ENCODE results near the gene TENM4. TPM values are rescaled to one million over a fixed set of nuclear protein-coding genes. Genes with fewer than 3 reads are reported as not detected.

Gene TENM4
- total RNA-seq, 2 donors from 2014 or later: 68.2 to 130 TPM

DNA sequence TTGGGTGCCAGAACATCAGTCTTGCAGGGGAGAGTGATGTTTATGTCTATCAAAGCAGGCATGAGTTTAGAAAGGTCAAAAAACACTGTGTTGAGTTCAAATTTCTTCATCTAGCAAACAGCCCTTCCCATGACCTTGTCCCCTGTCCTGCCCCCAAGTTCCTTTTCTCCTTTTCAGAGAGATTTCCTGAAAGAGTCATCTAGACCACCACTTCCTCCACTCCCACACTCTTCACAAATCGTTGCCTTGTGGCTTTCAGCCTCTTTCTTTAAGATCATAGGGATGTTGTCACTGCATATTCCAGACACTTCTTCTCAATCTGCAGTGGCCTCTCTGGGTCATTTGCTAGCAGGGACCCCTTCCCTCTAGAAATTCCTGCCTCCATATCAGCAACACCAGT, 290.5 kb downstream of the TENM4 start:
- no peak overlapping the region for H3K9ac ChIP-seq (ENCODE audit: extremely low read depth, low read length, poor library complexity, severe bottlenecking)
- Mint-ChIP-seq H3K9me3 (no peaks in the 10 kb centered on the region), H3K27me3 (ENCODE audit: insufficient read depth) (no peaks in the 10 kb centered on the region), H3K4me3 (no peak overlapping the region), H3K36me3 (ENCODE audit: low read depth) (peaks cover 12% of the 10 kb centered on the region), H3K27ac (no peak overlapping the region), H3K4me1 (no peaks in the 10 kb centered on the region)
- no peaks in the 10 kb centered on the region for H3K36me3 ChIP-seq (ENCODE audit: control insufficient read depth, insufficient read depth, low read length)
- no peak overlapping the region for H3K4me3 ChIP-seq (ENCODE audit: low read length)
- peak; percentile 15 for DNase-seq
- H3K27ac ChIP-seq (ENCODE audit: low read depth, low read length): no peak overlapping the region
- 63 to 89% methylated on average over 1 of the region's 1 CpG for WGBS, 2 experiments (ENCODE audit: insufficient coverage in 1 of 2, insufficient read length in 1 of 2)
- no peaks in the 10 kb centered on the region for H3K27me3 ChIP-seq (ENCODE audit: control insufficient read depth, insufficient read depth, low read length, poor library complexity, severe bottlenecking)
- no peaks in the 10 kb centered on the region for H3K9me3 ChIP-seq (ENCODE audit: control insufficient read depth, low read length)
- peaks cover 3% of the 10 kb centered on the region for H3K4me1 ChIP-seq (ENCODE audit: control insufficient read depth, insufficient read depth, low read length)
- TF ChIP-seq CTCF (conservative IDR thresholded peaks at IDR 0.05): no peak

DNA sequence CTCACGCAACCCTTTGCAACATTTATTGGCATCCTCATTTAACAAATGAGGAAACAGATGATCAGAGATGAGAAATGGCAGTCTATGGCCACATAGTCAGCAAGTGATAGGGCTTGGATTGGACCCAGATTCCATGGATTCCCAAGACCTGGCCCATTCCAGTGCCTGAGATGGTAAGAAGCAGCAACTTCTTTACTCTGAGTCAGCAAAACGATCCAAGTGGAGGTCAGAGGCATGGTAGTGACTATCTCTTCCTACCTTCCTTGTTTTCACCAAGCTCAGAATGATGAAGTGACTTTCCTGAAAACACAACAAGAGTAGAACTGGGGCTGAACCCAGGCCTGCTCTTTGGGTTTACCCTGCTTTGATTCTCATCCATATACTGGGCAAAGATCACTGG, 293.1 kb downstream of the TENM4 start:
- no peaks in the 10 kb centered on the region for H3K27me3 ChIP-seq (ENCODE audit: control insufficient read depth, insufficient read depth, low read length, poor library complexity, severe bottlenecking)
- no peaks in the 10 kb centered on the region for H3K4me1 Mint-ChIP-seq
- H3K27ac ChIP-seq (ENCODE audit: low read depth, low read length): no peak overlapping the region
- 75 to 81% methylated on average over 2 of the region's 2 CpGs for WGBS, 2 experiments (ENCODE audit: insufficient coverage in 1 of 2, insufficient read length in 1 of 2)
- H3K4me1 ChIP-seq (ENCODE audit: control insufficient read depth, insufficient read depth, low read length): peaks cover 3% of the 10 kb centered on the region
- no peaks in the 10 kb centered on the region for H3K27me3 Mint-ChIP-seq (ENCODE audit: insufficient read depth)
- H3K9me3 ChIP-seq (ENCODE audit: control insufficient read depth, low read length): peaks cover under 1% of the 10 kb centered on the region
- H3K36me3 Mint-ChIP-seq (ENCODE audit: low read depth): peaks cover 7% of the 10 kb centered on the region
- TF ChIP-seq CTCF (conservative IDR thresholded peaks at IDR 0.05): no peak
- no peak overlapping the region for H3K4me3 ChIP-seq (ENCODE audit: low read length)
- H3K9ac ChIP-seq (ENCODE audit: extremely low read depth, low read length, poor library complexity, severe bottlenecking): no peak overlapping the region
- peak; percentile 13 for DNase-seq
- H3K9me3 Mint-ChIP-seq: peaks cover 6% of the 10 kb centered on the region
- H3K36me3 ChIP-seq (ENCODE audit: control insufficient read depth, insufficient read depth, low read length): no peaks in the 10 kb centered on the region
- no peak overlapping the region for H3K27ac Mint-ChIP-seq
- H3K4me3 Mint-ChIP-seq: no peak overlapping the region

- no peak overlapping the region for H3K4me3 Mint-ChIP-seq
- Histone ChIP-seq H3K27me3 (ENCODE audit: control insufficient read depth, insufficient read depth, low read length, poor library complexity, severe bottlenecking) (no peaks in the 10 kb centered on the region), H3K4me1 (ENCODE audit: control insufficient read depth, insufficient read depth, low read length) (peaks cover 3% of the 10 kb centered on the region), H3K27ac (ENCODE audit: low read depth, low read length) (no peak overlapping the region), H3K36me3 (ENCODE audit: control insufficient read depth, insufficient read depth, low read length) (no peaks in the 10 kb centered on the region), H3K4me3 (ENCODE audit: low read length) (no peak overlapping the region), H3K9ac (ENCODE audit: extremely low read depth, low read length, poor library complexity, severe bottlenecking) (no peak overlapping the region), H3K9me3 (ENCODE audit: control insufficient read depth, low read length) (peaks cover 6% of the 10 kb centered on the region)
- H3K9me3 Mint-ChIP-seq: peaks cover 13% of the 10 kb centered on the region
- no peaks in the 10 kb centered on the region for H3K4me1 Mint-ChIP-seq
- H3K27me3 Mint-ChIP-seq (ENCODE audit: insufficient read depth): no peaks in the 10 kb centered on the region
- no peak overlapping the region for H3K27ac Mint-ChIP-seq
- peaks cover 10% of the 10 kb centered on the region for H3K36me3 Mint-ChIP-seq (ENCODE audit: low read depth)
- no peak for TF ChIP-seq CTCF (conservative IDR thresholded peaks at IDR 0.05)
- peak; percentile 5 for DNase-seq
- WGBS, 2 experiments (ENCODE audit: insufficient coverage in 1 of 2, insufficient read length in 1 of 2): 91 to 100% methylated on average over 3 to 4 of the region's 4 CpGs
These were observed 293.8 kb downstream of the TENM4 start for GRCh38 chr11:79147011-79147410.

Data from endodermal cell (in vitro differentiated cells).